Mucosa of descending colon (tissue), 3 donors: ENCODE data around the gene DDX49. TPM values are rescaled to one million over a fixed set of nuclear protein-coding genes. Genes with fewer than 3 reads are reported as not detected.

ENCODE experiments used
- ATAC-seq: fragments of 200-7000 bp; cut with Tn5 transposase; one replicate; pipeline ENCODE4 v1.9.1; 2020; ENCODE audit warnings: mild to moderate bottlenecking, moderate library complexity
- DNase-seq, 3 donors: peaks; one replicate each; pipeline ENCODE4 v3.0.0-alpha.2; 2020
- H3K36me3 ChIP-seq: fragments of 200-600 bp; one replicate; pipeline ENCODE4 v1.8.0; 2021; ENCODE audit warnings: low read depth, mild to moderate bottlenecking
- H3K4me1 ChIP-seq: fragments of 200-600 bp; one replicate; pipeline ENCODE4 v1.8.0; 2021; ENCODE audit warnings: low read depth, mild to moderate bottlenecking
- H3K4me3 ChIP-seq: fragments of 200-600 bp; one replicate; pipeline ENCODE4 v1.8.0; 2021; ENCODE audit warnings: mild to moderate bottlenecking
- H3K9me3 ChIP-seq: fragments of 200-600 bp; one replicate; pipeline ENCODE4 v1.8.0; 2021; ENCODE audit warnings: mild to moderate bottlenecking
- CTCF ChIP-seq: fragments of 200-600 bp; IDR thresholded peaks from one replicate; pipeline ENCODE4 v1.8.0; 2022; ENCODE audit warnings: antibody characterized with exemption, mild to moderate bottlenecking
- intact Hi-C, 2 donors: fragments of 100-400 bp; cut with DNase I in 1 of 2; cut with micrococcal nuclease in 1 of 2; formaldehyde crosslinking; loops; one replicate each; pipeline versions ENCODE4 v1.11.0 to v1.11.1; 2022; cut with DNase I, micrococcal nuclease
- total RNA-seq, 3 donors: library from RNA; stranded (reverse); fragmentation: NEBNext Ultra II Directional in 2 of 3; extraction: Animal tissue kit (Norgen Biotek cat#: 25700) in 2 of 3; gene quantifications; one replicate each; pipeline versions ENCODE4 v1.2.1 to v1.2.4, GENCODE V29; 2021 to 2023
- donor health status: DM: no; HTN: no; CAD: no; lungs with moderate emphysema.
- donor health status: DM: no; HTN: no; CAD: no.
- donor health status: DM: no; HTN: yes; CAD: no.

DDX49 gene
- total RNA-seq, 3 donors from 2014 or later, result 37.4 to 47.3 (median 40.4) TPM

GRCh38 chr19:18883526-18884304 is 35.8 kb upstream of the DDX49 start:
- intact Hi-C loops, result no loop called here
- Histone ChIP-seq H3K4me1 (peaks cover 12% of the 10 kb centered on the region), H3K9me3 (no peaks in the 10 kb centered on the region), H3K36me3 (no peaks in the 10 kb centered on the region), H3K4me3 (no peak overlapping the region)
- ATAC-seq (peak; percentile 47), DNase-seq (peak in 2 of 3 donors; percentile 68 to 73)
- no peak for TF ChIP-seq CTCF

DNA sequence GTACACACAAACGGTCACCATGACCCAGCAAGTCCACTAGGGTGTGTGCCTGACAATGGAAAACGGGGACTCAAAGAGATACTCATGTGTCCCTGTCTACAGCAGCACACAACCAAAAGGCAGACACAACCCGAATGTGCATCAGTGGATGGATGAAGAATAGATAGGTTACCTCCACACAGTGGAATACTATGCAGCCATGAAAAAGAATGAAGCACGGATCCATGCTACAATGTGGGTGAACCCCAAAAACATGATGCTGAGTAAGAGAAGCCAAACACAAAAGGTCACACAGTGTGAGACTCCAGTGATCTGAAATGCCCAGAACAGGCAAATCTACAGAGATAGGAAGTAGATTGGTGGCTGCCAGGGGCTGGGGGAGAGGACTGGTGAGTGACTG is 32.5 kb upstream of the DDX49 start:
- H3K9me3 ChIP-seq, result no peaks in the 10 kb centered on the region
- H3K36me3 ChIP-seq, result no peaks in the 10 kb centered on the region
- intact Hi-C loops, result no loop called here
- ATAC-seq (no peak), DNase-seq (no peak)
- peaks cover 8% of the 10 kb centered on the region for H3K4me1 ChIP-seq
- TF ChIP-seq CTCF, result no peak
- H3K4me3 ChIP-seq, result no peak overlapping the region

GRCh38 chr19:18889949-18890745 is 29.4 kb upstream of the DDX49 start:
- Histone ChIP-seq H3K4me1 (peaks cover 3% of the 10 kb centered on the region), H3K9me3 (no peaks in the 10 kb centered on the region), H3K4me3 (no peak overlapping the region), H3K36me3 (no peaks in the 10 kb centered on the region)
- no peak for DNase-seq
- TF ChIP-seq CTCF, result no peak
- intact Hi-C loops, result no loop called here
- ATAC-seq, result no peak

GRCh38 chr19:18893587-18894253 is 25.8 kb upstream of the DDX49 start:
- no peaks in the 10 kb centered on the region for H3K36me3 ChIP-seq
- DNase-seq (no peak), ATAC-seq (no peak)
- H3K4me1 ChIP-seq, result peaks cover 4% of the 10 kb centered on the region
- H3K9me3 ChIP-seq, result no peaks in the 10 kb centered on the region
- intact Hi-C loops, result no loop called here
- TF ChIP-seq CTCF, result no peak
- no peak overlapping the region for H3K4me3 ChIP-seq

GRCh38 chr19:18894254-18895037 is 25.1 kb upstream of the DDX49 start:
- DNase-seq, result no peak

More at GRCh38 chr19:18894254-18895037, 25.1 kb upstream of the DDX49 start:
- no peak for TF ChIP-seq CTCF
- intact Hi-C loops, result no loop called here
- Histone ChIP-seq H3K9me3 (no peaks in the 10 kb centered on the region), H3K4me3 (no peak overlapping the region), H3K4me1 (peaks cover 4% of the 10 kb centered on the region), H3K36me3 (no peaks in the 10 kb centered on the region)
- ATAC-seq, result no peak
